Right ventricle myocardium superior (tissue), 1 donor: ENCODE results near the gene CREB5. TPM values are rescaled to one million over a fixed set of nuclear protein-coding genes. Genes with fewer than 3 reads are reported as not detected.

Experiments used
- ATAC-seq: fragments of 200-7000 bp; cut with Tn5 transposase; one replicate; pipeline ENCODE4 v1.9.1; 2020; ENCODE audit warnings: mild to moderate bottlenecking; ENCODE audit not compliant: poor library complexity
- DNase-seq: peaks from one replicate; pipeline ENCODE4 v3.0.0-alpha.2; 2020
- intact Hi-C: fragments of 100-400 bp; cut with DNase I; formaldehyde crosslinking; loops from one replicate; pipeline ENCODE4 v1.11.2; 2022
- total RNA-seq: library from RNA; stranded (reverse); fragmentation: NEBNext Ultra II Directional; extraction: Animal tissue kit (Norgen Biotek cat#: 25700); gene quantifications from one replicate; pipeline ENCODE4 v1.2.1, GENCODE V29; 2021
- donor health status: DM: no; HTN: yes; CAD: no; lungs with severe emphysema.

CREB5 gene
- total RNA-seq, 1 donor from 2014 or later, result 4.7 TPM

GRCh38 chr7:28671526-28671925 is 259.2 kb downstream of the CREB5 start:
- DNase-seq, result no peak
- intact Hi-C loops, result no loop called here
- ATAC-seq, result no peak

DNA sequence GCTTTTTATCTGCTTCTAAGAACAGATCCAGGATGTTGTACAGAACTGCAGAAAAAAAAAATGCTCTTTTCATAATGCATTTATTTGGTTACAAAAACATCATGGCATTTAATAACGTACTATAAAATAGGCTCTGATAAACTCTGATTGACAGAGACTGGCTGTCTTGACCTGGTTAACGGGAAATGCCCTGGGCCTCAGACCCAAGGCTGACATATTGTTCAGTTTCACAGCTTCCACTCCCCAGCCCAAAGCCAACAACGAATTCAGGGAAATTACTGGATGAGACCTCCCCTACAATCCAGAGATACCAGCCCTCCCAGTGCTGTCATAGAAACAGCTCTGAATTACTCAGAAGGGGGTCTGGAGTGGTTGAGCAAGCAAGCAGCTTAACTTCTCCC is 260.1 kb downstream of the CREB5 start:
- intact Hi-C loops, result no loop called here
- ATAC-seq, result no peak
- DNase-seq, result no peak

DNA sequence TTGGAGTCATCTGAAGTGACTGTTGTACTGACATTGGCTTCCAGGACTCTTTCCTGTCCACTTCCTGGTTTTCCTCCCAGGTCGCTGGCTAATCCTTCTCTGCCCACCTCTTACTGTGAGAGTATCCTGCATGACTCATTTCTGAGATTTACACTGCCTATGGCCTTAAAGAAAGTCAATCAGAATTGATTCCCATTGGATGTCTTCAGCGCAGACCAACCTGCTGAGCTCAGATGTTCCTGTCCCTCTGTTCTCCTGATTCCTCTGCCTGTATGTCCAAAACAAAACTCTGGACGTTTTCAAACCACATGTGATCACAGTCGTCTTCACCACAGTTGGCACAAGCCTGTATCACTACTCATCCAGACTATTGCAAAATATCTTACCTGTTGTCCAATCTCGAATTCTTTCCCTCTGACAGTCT is 262.1 kb downstream of the CREB5 start:
- ATAC-seq, result no peak
- intact Hi-C loops, result no loop called here
- DNase-seq, result no peak

DNA sequence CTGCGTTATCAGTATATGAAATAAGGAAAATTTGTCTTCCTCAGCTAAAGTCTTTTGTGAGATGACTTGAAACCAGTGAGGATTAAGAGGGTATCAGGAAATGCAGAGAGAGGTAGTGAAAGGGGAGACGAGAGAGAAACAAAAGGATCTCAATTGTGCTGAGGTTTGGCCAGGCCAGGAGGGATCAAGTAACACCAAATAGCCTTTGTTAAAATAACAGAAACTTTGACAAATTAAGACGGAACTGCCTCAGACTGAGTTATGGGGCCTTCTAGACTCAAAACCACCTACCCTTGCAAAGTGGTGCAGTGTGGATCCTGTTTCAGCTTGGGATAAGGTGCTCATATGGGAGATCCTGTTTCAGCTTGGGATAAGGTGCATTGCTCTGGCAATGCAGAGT is 263.1 kb downstream of the CREB5 start:
- DNase-seq, result no peak
- intact Hi-C loops, result no loop called here
- ATAC-seq, result no peak

GRCh38 chr7:28677668-28678067 is 265.4 kb downstream of the CREB5 start:
- intact Hi-C loops, result no loop called here
- ATAC-seq (no peak), DNase-seq (no peak)

- intact Hi-C loops, result no loop called here
These were observed 266.2 kb downstream of the CREB5 start for GRCh38 chr7:28678431-28678965.

GRCh38 chr7:28681693-28682310 is 269.5 kb downstream of the CREB5 start:
- ATAC-seq (no peak), DNase-seq (no peak)
- intact Hi-C loops, result no loop called here

More at GRCh38 chr7:28678431-28678965, 266.2 kb downstream of the CREB5 start:
- ATAC-seq (no peak), DNase-seq (no peak)

DNA sequence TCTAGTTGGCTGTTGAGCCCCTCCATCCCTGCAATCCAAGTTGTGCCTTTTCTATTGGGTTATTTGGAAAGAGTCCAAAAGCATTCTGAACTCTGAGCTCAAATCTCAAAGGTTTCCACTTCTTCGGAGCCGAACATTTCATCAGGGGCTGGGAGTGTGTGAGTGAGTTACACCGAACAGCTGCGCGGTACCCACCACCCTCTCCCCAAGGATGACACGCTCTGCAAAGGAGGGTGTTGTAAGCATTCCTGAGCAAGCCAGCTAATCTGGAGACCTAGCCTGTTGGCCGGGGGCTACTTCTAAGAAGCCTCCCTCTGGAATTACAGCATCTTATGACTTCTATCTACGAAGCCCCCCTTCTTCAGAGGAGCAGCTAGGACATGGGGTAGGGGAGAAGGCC is 270.5 kb downstream of the CREB5 start:
- DNase-seq (peak; percentile 58), ATAC-seq (no peak)
- intact Hi-C loops, result no loop called here

- intact Hi-C loops, result loop anchor here (5.0 kb wide), 1 partner anchor 62 kb away; no protein-coding TSS in a partner anchor
- ATAC-seq, result no peak
- no peak for DNase-seq
These were observed 272.4 kb downstream of the CREB5 start for GRCh38 chr7:28684650-28685241.

GRCh38 chr7:28685242-28685643 is 272.9 kb downstream of the CREB5 start:
- intact Hi-C loops, result loop anchor here (5.0 kb wide), 1 partner anchor 63 kb away; no protein-coding TSS in a partner anchor
- ATAC-seq (peak; percentile 4), DNase-seq (peak; percentile 47)

DNA sequence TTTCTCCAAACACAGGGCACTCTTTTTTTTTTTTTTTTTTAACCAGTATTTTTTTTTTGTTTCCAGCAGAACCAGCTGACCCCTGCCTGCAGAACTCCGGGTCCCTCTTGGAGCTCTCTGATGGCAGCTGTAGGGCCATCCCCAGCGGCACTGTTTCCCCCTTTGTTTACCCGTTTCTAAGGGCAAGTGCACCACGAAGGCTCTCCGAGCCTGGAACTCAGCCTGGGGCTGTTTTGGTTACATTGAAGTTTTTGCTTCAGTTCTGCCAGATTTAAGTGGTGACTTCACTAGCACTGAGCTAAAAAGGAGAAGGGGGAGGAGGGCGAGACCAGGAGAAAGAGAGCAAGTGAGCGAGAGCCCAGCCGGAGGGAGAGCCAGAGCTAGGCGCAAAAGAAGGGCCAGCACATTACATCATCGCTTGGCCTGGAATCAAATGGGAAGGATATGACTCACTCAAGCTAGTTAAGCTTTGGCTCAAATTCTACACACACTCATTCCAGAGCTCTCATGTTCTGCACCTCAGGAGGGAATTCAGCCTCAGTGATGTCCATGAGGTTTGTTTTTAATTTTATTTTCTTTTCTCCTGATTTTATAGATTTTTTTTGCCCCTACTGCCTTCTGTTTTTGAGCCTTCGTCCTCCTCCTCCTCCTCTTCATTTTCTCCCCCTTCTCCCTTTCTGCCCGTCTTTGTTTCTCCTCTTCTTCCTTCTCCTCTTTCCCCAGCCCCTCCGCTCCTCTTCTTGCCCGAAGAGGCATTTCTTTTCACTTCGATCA is 273.5 kb downstream of the CREB5 start:
- DNase-seq (peak; percentile 90), ATAC-seq (peak; percentile 92)
- intact Hi-C loops, result loop anchor here (5.0 kb wide), 1 partner anchor 64 kb away; no protein-coding TSS in a partner anchor

- ATAC-seq (peak; percentile 47), DNase-seq (no peak)
- intact Hi-C loops, result loop anchor here (5.0 kb wide), 1 partner anchor 64 kb away; no protein-coding TSS in a partner anchor
These were observed 274.1 kb downstream of the CREB5 start for GRCh38 chr7:28686418-28686800.

GRCh38 chr7:28687537-28687936 is 275.2 kb downstream of the CREB5 start:
- DNase-seq, result no peak
- ATAC-seq, result no peak
- intact Hi-C loops, result loop anchor here (5.0 kb wide), 1 partner anchor 65 kb away; no protein-coding TSS in a partner anchor

DNA sequence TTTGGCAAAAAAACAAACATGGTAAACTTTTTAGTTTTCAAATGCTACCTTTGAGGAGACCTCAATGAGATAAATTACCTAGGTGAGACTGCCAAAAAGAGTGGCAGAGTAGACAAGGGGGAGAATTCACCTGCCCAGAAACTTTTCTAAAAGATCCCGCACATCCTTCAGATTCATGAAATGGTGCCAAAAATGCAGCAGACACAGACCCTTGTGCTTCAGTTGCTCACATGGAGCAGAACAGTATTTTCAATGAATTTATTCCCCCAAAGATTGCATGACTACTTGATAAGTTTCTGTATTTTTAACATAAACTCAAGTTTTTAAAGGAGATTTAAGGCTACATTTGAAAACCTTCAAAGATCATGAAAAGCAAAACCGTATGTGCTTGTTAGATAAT is 275.9 kb downstream of the CREB5 start:
- intact Hi-C loops, result loop anchor here (5.0 kb wide), 1 partner anchor 66 kb away; no protein-coding TSS in a partner anchor
- DNase-seq, result no peak
- no peak for ATAC-seq

DNA sequence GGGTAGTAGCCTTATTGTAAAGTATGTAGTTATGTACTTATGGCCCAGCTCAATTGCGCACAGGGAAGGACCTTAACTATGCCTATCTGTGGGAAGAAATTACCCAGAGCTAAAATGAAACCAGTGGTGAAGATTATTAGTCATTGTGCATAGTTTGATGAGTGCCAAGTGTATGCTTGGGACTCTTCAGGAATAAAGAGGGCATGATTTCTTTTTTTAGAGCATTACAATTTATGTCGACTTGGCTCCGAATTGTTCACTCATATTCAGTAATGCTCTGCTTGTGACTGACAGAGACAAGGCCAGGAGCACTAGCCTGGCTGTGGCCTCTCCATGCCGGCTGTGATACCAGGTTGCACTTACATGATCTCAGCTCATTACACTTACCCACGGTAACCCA is 276.3 kb downstream of the CREB5 start:
- DNase-seq, result peak; percentile 47
- intact Hi-C loops, result loop anchor here (5.0 kb wide), 1 partner anchor 66 kb away; no protein-coding TSS in a partner anchor
- peak; percentile 55 for ATAC-seq

DNA sequence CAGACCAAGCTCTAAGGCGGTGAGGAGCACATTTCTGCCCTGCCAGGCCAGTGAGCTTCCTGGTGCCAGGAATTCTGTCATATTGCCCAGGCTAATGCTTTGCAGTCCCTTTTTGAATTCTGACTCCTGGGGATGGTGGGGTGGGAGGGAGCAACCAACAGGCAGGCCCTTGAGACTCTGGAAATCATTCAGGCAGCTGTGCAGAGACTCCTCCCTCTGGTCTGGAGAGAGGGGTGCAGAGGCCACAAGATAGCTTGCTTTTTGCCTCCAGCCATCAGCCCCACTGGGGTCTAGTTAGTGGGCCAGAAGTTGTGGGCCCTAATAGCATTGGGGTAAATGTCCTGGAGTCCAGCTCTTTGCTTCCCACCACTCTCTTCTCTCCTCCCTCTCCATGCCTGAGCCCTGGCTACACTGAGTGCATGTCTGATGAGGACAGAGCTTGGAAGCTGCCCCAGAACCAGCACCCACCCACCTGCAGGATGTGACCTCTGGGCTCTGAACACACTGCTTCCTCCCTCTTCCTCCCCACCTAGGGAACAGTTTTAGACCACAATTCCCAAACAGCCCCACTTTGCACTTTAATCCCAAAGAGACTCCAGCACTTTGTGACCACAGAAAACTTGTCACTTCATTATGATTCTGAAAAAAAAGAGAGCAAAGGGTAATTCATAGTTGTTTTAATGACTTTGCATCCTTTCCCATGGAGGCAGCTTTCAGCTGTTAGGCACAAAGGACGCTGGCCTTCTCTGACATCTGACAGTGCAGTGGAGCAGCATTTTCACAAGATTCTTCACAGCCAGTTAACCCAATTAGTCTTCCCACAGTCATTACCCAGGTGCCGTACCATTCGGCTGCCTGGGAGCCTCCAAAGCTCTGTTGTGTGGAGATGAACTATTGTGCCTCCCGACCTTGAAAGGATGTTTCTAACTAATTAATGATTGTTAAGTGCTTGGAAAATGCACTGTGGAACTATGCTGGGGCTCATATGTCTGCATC is 283.3 kb downstream of the CREB5 start:
- ATAC-seq (peak; percentile 67), DNase-seq (no peak)
- intact Hi-C loops, result no loop called here

DNA sequence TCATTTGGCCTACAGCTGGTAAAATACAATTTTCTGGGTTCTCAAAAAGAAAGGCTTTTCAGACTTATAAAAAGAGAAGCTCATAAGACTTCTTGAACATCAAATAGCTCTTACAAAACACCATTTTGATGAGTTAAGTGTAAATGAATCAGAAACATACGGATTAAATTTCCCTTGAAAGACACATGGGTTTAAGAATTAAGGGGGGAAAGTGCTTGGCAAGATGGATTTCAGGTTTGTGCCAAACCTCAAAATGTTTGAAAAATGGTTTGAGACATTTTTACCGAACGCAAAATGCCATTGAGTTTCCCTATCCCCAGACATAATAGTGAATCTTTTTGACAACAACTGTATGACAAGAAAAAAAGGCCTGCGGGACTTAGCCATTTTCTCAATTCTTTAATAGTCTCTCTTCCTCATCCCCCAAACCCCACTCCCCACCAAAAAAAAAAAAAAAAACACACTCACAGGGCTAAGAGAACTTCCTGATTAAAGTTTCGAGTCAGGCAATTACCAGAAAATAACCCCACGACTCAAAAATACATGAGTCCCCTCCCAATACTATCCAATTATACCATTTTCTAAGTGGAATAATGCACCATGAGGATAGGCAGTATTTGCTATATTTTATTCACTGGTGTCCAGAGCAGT is 285.7 kb downstream of the CREB5 start:
- ATAC-seq (no peak), DNase-seq (no peak)
- intact Hi-C loops, result no loop called here

- ATAC-seq, result peak; percentile 64
- DNase-seq, result no peak
- intact Hi-C loops, result no loop called here
These were observed 286.5 kb downstream of the CREB5 start for GRCh38 chr7:28698840-28699239.
